ENCODE data around the gene XYLT2.

Gene XYLT2

DNA sequence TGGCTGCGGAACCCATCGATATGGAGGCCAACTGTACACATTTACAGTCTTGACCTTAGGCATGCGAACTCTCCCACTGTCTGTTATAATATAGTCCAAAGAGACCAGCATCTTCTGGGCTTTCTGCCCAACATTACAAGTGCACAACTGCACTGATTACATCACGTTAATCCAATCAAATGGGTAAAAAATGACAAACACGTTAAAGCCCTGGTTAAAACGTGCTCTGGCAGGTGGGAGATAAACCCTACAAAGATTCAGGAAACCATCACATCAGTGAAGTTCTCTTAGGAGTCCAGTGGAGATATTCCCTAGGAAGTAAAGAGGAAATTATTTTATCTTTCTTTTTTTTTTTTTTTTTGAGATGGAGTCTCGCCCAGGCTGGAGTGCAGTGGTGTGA is 23.7 kb upstream of the XYLT2 start:
- no peak for DNase-seq

DNA sequence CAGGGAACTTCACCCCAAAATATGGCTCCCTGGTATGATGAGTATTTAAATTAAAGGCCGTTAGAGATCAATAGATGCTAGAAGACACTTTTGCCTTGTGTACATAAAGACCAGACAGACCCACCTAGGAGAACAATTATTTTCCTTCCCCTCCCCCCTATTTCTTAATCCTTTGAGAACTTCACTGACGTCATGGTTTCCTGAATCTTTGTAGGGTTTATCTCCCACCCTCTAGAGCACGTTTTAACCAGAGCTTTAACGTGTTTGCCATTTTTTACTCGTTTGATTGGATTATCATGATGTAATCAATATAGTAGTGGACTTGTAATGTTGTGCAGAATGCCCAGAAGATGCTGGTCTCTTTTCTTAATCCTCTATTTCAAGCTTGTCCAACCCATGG is 22.9 kb upstream of the XYLT2 start:
- no peak for DNase-seq

DNA sequence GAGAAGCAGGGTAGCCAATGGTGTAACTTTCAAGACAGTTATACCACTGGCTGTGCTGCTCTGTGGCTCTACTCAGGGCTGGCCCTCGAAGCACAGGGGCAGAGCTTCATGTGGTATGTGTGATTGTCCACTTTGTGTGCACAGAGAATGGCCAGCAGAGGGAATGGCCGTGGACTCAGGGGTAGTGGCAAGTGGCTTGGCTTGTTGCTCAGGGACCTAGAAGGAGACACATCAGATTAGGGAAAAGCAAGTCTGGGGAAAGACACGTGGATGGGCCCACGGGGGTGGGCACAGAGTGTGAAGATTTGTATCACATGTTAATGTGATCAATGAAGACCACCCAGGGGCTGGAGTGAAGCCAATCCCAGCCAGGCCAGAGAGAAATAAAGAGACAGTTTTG is 20.0 kb upstream of the XYLT2 start:
- no peak for DNase-seq

DNA sequence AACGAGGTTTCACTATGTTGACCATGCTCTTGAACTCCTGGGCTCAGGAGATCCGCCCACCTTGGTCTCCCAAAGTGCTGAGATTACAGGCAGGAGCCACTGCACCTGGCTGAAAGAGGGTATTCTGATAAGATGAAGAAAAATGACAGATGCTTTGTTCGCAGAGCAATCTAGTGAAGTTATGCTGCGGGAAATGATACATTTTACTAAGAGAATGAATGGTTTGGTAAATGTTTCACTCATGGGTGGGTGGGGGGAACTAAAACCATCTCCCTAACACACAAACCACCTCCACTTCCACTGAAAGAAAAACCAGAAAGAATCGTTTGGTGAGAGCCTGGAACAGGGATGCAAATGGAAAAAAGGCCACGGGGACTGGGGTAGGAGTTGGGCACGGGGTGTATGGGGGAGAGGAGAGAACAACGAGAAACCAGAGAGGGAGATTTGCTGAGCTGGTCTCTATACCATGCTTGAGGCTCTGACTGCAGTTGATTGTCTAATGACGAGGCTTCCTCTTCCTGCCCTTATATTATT is 19.0 kb upstream of the XYLT2 start:
- no peak for DNase-seq

DNA sequence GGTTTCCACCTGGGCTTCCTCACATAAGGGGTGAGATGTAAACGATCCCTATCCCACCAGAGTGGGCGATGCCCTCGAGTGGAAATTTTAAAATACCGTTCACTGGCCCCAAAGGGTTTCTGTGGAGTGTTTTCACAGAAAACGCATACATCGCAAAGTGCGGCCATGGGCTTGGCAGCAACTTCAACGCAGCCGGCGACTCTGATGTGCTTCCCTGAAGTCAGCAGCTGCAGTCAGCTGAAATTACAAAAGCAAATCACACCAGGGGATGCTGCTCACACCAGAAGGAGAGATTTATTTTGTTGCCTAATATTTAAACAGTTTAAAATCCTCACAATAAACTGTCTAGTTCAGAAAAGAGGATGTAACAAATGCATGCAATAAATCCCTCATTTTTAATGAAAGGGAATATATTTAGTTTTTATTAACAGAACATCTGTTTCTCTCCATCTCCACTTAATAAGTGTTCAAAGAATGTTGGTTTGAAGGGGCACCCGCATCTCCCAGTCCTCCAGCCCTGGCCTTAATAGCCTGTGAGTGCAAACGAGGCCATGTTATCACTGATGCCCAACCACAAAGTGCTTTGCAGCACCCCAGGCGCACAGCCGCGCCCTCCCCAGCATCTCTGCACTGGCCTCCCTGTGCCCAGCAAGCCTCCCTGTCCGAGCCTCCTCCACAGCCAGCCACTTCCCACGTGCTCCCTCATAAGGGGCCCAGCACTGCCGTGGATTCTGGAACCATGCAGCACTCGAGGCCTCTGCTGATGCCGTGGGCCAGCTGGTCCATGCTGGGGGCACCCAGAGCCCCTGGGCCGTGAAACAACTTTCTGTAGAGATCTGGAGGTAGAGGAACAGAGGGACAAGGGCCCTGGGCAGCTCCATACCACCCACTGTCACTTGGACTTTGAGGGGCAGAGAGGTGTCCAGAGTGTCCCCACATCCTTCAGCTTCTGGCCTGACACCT is 17.3 kb upstream of the XYLT2 start:
- DNase-seq, result no peak

DNA sequence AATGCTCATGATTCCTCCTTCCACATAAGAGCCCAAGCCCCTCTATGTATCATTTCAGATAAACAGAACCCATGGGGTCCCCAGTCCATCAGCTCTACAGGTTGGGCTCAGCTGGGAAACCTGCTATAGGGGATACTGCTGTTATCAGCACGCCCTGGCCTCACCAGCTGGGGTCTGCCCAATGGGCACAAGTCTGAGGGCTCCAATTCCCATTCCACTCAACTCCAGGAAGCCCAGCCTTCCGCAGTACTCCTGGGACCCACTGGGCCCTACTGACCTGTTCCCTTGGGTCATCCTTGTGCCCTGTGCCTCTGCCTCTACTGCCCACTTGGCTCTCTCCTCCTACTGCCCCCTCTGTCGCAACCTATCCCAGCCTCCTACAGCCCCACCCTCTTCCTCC is 16.2 kb upstream of the XYLT2 start:
- peak in 1 of 4 experiments; percentile 18 for DNase-seq

DNA sequence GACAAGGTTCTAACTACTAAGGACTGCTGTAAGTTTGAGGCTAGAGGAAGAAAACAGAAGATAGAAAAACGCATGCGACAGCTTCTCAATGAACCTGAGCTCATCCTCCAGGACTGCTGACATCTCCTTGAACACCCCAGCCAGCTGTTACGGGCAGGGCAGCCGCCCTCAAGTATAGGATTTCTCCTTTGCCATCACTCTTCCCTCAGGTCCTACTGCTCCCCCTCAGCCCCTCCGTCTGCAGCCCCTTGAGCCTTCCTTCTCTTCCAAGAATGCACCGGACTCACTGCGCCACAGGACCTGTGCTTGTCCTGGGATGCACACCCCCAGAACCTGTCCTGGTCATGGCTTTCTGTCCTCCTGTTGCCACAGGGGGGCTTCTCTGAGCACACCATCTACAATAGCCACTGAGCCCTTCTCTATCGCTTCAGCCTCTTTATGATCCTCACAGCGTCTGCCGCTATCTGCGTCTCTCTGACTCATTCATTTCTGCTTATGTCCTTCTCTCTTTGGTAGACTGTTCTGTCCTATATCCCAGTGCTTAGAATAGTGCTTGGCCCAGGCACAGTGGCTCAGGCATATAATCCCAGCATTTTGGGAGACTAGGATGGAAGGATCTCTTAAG is 15.7 kb upstream of the XYLT2 start:
- no peak for DNase-seq

DNA sequence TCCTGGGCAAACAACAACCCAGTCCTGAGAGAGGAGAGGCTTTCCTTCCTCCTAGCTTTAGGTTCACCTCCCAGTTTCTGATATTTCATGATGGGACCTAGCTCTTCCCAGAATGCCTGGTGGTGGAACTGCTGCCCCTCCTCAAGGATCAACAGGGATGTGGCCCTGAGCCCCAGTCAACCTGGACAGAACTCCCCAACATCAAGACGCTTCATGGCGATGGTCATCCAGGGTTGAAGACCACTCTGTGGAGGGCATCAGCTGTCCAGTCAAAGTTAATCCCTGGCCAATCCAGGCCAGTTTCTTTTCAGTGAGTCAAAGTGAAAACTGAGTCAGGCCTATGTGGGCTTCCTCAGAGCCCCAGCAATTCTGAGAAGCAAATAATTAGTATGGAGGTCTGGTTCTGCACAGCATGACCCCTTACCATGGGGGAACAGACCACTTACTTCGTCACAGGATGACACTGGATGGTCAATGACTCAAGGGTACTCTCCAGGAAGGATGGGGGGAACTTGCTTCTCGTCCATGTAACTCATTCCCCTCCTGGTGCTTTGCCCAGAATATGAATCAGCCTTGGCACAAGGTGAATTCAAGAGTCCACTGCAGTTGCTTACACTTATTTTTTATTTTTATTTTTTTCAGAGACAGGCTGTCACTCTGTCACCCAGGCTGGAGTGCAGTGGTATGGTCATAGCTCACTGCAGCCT is 14.7 kb upstream of the XYLT2 start:
- no peak for DNase-seq

DNA sequence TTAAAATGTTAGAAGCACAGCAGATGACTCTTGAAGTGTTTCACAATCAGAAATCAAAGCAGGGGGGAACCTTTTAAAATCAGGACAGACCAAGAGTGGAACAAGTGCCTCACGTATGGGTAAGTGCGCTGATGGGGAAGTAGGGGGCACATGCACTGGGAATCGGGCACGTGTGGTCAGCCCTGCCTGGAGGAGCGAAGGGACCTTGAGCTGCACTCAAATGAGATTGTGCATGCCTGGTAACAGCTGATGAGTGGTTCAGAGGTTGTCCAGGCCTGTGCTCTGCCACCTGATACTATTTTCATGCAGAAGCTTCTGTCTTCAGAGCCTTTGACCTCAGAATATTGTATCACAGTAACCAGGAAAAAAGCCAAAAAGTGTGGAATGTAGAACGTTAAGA is 13.7 kb upstream of the XYLT2 start:
- peak; percentile 14 to 52 (median 37) for DNase-seq

DNA sequence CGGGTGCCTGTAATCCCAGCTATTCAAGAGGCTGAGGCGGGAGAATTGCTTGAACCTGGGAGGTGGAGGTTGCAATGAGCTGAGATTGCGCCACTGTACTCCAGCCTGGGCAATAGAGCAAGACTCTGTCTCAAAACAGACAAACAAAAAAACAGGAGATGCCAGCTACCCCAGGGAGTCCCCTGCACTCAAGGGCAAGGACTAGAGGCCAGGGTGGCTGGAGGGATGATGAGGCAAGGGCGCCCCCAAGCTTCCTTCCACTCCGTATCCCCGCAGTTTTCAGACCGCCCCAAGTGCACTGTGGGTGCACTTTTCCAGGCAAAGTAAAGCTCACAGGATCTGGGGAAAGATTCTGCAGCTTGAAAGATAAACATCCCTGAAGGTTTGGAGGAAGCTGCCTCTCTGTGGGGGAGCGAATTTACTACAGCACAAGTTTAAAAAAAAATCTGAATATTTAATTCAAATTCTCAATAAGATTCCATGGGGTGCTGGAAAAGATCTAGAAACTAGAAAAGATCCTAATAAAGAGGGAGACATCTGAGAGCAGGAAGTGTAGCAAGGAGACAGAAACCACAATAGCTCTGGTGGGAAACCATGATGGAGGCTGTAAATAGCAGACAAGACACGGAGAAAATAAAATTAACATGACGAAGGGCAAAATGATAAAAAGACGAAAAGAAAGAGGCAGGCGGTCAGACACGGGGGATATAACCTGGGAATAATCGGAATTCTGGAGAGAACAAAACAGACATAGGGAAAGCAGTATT is 12.5 kb upstream of the XYLT2 start:
- peak in 2 of 4 experiments; percentile 9 to 19 for DNase-seq

DNA sequence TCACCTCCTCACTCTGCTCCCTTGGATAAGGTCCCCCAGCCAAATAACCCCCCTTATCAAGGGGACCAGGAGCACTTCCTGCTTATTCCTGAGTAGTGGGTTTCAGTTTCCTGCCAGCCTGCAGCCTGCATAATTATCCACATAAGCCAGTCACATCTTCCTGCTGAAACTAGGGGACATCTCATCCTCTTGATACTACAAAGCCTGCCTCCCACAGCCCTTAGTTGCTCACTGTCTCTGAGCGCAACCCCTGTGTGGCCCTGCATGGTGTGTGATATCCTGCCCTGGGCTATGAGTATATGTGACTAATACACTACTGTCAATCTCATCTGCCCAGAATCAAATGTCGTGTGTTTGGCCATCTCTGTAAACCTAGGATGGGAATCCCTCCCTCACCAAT is 8.0 kb upstream of the XYLT2 start:
- DNase-seq, result no peak

DNA sequence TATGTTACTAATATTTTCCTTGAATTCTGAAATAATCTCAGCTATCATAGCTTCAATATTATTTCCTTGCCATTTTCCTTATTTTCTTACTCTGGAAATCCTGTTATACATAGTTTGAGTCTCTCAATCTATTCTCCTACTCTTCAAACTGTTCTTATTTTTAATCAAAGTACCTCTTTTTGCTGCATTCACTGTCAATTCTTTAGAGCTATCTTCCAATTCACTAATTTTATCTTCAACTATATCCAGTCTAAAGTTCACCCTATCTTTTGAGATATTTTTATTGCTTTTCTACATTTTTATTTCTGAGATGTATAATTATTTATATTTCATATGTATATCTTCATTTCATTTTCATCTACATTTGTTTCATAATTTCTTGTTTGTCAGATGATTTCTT is 7.3 kb upstream of the XYLT2 start:
- no peak for DNase-seq

DNA sequence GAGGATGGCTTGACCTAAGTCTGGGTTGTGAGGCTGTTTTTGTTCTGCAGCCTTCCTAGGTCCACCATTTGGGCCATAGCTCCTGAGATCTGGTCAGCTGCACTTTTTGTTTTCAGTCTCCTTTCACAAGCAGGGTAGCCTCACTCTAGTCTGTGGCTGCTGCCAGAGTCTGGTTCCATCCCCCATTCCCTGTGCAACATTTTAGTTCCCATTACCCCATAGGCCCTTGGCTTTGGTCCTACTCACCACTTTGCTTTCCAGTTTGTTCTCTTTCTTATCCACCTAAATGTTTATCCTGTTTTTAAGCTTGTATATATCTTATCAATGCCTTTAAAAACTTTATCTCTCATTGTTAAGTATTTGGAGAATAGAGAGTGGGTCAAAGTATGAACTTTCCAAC is 6.5 kb upstream of the XYLT2 start:
- no peak for DNase-seq

DNA sequence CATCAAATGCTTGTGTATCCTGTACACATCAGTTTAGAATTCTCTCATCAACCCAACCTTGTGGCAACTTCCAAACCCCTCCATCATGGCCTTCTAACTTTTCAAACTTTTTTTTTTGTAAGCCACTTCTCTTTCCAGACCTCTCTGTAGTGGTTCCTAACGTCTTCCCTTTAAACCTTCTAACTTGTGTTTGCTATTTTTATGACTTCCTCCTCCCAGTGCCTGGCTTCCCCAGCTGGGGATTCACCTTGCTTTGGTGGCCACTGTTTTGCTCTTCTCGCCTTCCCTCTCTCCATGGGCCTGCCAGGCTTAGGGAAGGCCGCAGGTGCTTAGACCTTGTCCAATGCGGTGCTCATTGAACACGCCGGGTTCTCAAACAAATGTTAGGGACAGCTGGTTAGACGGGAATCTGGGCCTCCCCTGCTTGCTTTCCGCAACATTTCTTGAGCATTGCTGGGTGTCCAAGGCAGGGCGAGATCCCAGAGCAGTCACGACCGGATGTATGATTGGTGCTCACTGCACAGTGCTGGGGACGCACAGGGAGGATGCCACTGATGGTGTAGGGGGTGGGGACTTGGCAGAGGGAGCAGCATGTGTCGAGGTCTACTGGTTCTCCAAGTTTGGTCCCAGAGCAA is 1.1 kb upstream of the XYLT2 start:
- DNase-seq, result peak; percentile 15 to 64 (median 57)

DNA sequence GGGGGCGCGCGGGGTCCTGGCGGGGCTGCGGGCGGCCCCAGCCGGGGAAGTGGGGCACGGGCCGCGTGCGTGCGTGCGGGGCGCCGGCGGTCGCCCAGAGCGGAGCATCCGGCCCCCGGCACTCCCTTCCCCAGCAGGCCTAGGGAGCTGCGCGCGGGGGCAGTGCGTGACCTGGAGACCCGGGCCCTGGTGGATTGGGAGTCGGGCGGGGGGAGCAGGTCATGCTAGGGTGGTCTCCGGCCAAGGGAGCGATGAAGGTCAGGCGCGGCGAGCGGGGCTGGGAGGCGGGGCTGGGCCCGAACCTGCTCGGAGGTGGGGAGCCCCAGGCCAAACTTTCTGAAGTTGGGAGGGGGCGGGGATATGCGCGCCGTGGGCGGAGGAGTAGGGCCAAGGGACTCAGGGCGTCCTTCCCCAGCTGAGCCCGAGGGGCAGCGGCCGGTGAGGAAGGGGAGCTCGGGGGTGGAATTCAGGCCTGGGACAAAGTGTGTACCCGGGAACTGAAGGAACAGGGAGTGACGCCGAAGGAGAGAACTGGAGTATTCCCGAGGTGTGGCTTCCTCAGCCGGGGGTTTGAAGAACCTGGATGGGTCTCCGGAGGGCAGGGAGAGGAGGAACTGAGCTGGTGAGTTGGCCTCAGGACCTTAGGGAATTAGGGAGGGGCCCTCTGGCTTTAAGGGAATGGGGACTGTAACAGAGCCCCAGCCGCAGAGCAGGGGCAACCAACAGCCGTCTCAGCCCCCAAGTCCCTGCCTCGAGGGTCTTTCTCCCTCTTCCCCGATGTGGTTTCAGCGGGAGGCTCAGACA is 589 bp downstream of the XYLT2 start:
- peak; percentile 19 to 52 (median 35) for DNase-seq

DNA sequence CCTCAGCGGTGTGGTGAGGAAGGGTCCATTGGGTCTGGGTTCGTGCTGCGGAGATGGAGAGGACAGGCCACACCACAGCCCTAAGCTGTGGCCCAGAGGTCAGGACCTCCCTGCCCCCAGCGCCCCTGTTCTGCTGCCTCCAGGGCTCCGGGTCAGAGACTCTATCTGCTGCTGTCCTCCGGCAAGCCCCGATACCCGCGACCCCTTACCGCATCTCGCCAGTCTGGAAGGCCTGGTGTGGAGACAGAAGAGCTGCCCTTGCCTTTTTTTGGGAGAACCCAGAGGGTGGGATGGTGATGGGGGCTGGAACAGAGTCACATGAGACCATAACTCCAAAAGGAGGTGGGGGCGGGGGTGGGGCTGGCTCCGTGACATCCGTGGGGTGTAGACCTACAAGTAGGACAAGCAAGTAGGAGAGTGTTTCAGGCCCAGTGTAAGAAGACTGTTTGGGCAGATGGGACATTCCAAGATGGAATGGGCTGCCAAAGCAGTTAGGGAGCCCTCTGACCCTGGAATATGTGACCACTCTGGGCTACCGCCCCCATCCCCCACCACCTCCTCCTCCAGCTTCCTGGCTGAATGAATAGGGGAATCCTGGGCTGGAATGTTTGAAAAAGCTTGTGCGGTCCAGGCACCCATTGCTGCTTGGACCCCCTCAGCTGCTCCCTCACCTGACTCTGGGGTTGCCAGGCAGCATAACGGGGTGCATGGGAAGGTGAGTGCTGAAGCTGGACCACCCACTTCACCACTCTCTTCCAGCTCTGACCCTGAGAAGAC is 1.4 kb downstream of the XYLT2 start:
- no peak for DNase-seq

DNA sequence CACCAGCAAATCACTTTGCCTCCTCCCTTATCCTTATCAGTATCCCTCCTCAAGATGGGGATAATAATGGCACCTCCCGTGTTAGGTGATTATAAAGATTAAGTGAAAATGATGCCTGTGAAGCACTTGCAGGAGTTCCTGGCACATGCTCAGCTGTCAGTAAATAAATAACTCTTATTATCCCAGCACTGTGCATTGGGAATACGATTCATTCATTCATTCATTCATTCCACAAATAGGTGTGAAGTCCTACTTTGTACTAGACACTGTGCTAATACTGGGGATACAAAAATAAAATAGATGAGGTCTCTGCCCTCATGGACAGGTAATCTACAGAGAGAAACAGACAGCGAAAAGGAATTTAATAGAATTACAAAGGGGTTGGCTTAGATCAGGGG is 2.0 kb downstream of the XYLT2 start:
- no peak for DNase-seq

DNA sequence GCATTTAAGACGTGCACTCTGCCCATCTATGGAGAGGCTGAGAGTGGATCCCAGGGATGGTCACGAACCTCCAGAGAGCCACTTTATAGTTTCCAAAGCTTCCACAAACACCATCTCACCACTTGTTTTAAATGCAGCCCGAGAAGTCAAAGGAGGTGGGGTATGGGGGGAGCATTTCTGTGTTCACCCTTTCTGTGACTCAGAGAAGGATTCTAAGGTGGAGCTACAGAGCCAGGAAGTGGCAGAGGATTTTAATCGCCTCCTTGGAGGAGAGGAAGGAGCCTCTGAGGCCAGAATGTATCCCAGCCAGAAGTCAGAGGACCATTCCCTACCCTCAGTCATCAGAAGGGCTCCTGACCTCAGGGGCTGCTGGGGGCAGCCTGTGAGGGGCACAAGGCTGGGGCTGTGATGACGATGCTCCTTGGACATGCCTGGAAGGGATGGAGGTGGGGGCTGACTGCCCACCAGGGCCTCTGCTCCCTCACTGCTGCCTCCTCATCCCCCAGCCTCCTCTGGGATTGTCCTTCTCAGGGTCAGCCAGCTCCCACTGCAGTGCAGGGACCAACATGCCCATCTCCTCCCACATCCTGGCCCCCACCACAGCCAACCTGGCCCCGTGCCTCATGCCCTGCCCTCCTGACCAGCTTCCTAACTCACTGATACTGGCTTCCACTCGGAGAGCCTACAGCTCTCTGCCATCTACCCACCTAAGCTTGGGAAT is 2.8 kb downstream of the XYLT2 start:
- DNase-seq, result no peak

DNA sequence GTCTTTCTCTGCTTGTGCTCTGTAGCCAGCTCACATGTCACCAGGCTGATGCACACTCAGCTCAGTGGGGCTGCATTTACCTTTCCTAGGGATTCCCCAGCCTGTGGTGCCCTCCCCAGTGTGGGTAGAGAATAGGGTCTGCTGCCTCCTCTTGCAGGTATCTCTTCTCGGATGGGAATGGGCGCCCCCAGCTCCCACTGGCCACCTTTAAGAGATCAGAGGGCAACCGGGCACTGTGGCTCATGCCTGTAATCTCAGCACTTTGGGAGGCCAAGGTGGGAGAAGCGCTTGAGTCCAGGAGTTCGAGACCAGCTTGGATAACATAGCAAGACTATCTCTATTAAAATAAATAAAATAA is 3.3 kb downstream of the XYLT2 start:
- DNase-seq, result no peak

DNA sequence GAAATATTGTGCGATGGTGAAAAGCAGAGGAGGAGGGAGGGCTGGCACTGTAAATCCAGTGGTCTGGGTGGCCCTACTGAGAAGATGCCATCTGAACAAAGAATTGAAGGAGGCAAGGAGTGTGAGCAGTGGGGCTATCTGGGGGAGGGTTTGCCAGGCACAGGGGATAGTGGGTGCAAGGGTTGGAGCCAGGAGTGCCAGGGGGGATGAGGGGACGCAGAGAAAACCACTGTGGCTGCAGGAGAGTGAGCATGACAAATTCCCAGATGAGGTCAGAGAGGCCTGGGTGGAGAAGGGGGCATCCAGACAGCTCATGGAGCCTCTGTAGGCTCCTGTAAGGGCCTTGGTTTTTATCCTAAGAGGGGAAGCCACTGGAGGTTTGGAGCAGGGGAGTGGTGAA is 4.8 kb downstream of the XYLT2 start:
- DNase-seq, result no peak
